ENCODE results near the gene LRSAM1. TPM values are rescaled to one million over a fixed set of nuclear protein-coding genes. Genes with fewer than 3 reads are reported as not detected.

The LRSAM1 gene
- total RNA-seq, 3 donors from 2014 or later, result 11.7 to 21.3 (median 17.9) TPM

GRCh38 chr9:127444921-127445850 is 6.1 kb upstream of the LRSAM1 start:
- intact Hi-C loops (cut with DNase I; ENCODE audit: low total_unique reads), result loop anchor here (10.0 kb wide), 1 partner anchor 1530 kb away; no protein-coding TSS in a partner anchor
- H3K36me3 ChIP-seq, result peaks cover 12% of the 10 kb centered on the region
- peak overlapping the region; percentile 44 to 54 for H3K27ac ChIP-seq
- peaks cover 3 to 7% of the 10 kb centered on the region in 2 donors for H3K9me3 ChIP-seq
- H3K4me3 ChIP-seq, result no peak overlapping the region
- no peaks in the 10 kb centered on the region for H3K27me3 ChIP-seq
- TF ChIP-seq, protein P1, sequence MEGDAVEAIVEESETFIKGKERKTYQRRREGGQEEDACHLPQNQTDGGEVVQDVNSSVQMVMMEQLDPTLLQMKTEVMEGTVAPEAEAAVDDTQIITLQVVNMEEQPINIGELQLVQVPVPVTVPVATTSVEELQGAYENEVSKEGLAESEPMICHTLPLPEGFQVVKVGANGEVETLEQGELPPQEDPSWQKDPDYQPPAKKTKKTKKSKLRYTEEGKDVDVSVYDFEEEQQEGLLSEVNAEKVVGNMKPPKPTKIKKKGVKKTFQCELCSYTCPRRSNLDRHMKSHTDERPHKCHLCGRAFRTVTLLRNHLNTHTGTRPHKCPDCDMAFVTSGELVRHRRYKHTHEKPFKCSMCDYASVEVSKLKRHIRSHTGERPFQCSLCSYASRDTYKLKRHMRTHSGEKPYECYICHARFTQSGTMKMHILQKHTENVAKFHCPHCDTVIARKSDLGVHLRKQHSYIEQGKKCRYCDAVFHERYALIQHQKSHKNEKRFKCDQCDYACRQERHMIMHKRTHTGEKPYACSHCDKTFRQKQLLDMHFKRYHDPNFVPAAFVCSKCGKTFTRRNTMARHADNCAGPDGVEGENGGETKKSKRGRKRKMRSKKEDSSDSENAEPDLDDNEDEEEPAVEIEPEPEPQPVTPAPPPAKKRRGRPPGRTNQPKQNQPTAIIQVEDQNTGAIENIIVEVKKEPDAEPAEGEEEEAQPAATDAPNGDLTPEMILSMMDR (IDR thresholded peaks at IDR 0.05), result no peak
- TF ChIP-seq POLR2AphosphoS5 (IDR thresholded peaks at IDR 0.05), result peak in 1 of 3 donors; percentile 33
- DNase-seq (ENCODE audit: low spot score in 2 of 2), result peak in 1 of 2 donors; percentile 27
- no peaks in the 10 kb centered on the region for H3K4me1 ChIP-seq

- H3K36me3 ChIP-seq, result peaks cover 12% of the 10 kb centered on the region
- intact Hi-C loops (cut with DNase I; ENCODE audit: low total_unique reads), result loop anchor here (10.0 kb wide), 1 partner anchor 1529 kb away; no protein-coding TSS in a partner anchor
Measured at GRCh38 chr9:127445851-127446712, 5.2 kb upstream of the LRSAM1 start.

DNA sequence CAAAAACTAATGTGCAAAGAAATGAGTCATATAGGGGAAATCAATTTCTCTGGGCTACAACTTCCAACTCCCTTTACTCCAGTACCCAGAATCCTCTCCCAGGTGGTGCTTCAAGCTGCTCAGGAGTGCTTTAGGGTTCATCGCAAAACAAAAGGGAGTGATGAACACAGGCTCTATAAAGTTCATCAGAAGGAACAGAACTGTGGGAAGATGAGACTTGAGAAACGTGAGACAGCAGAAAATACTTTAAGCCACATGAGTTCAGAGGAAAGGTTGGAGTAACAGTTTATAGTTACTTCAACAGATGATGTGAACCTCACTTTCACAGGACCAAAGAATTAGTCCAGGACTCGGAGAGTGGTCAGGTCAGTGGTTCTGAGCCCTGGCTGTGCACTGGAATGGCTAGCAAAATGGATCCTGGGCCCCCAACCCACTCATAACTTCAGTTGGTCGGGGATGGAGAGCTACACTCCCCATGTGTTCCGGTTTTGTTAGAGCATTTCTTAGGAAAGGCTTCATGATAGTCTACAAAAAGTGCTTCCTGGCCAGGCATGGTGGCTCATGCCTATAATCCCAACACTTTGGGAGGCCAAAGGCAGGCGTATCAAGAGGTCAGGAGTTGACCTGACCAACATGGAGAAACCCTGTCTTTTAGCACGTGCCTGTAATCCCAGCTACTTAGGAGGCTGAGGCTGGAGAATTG is 4.4 kb upstream of the LRSAM1 start:
- intact Hi-C loops (cut with DNase I; ENCODE audit: low total_unique reads), result loop anchor here (10.0 kb wide), 1 partner anchor 1528 kb away; no protein-coding TSS in a partner anchor
- peaks cover 12% of the 10 kb centered on the region for H3K36me3 ChIP-seq

More at GRCh38 chr9:127445851-127446712, 5.2 kb upstream of the LRSAM1 start:
- H3K27ac ChIP-seq, result peak overlapping the region; percentile 44 to 48
- TF ChIP-seq, protein P1 (IDR thresholded peaks at IDR 0.05), result no peak
- no peak for TF ChIP-seq POLR2AphosphoS5 (IDR thresholded peaks at IDR 0.05)
- no peak for TF ChIP-seq POLR2A (IDR thresholded peaks at IDR 0.05)
- H3K4me3 ChIP-seq, result no peak overlapping the region
- H3K4me1 ChIP-seq, result no peaks in the 10 kb centered on the region
- H3K27me3 ChIP-seq, result no peaks in the 10 kb centered on the region
- peaks cover 3 to 7% of the 10 kb centered on the region in 2 donors for H3K9me3 ChIP-seq
- no peak for DNase-seq (ENCODE audit: low spot score in 2 of 2)

GRCh38 chr9:127447416-127448111 is 3.7 kb upstream of the LRSAM1 start:
- no peak for TF ChIP-seq POLR2AphosphoS5 (IDR thresholded peaks at IDR 0.05)

More for the DNA sequence above, 4.4 kb upstream of the LRSAM1 start:
- DNase-seq (ENCODE audit: low spot score in 2 of 2), result no peak
- Histone ChIP-seq H3K27me3 (no peaks in the 10 kb centered on the region), H3K27ac (peak overlapping the region in 1 of 2 donors; percentile 44), H3K9me3 (peaks cover 3 to 7% of the 10 kb centered on the region in 2 donors), H3K4me1 (no peaks in the 10 kb centered on the region), H3K4me3 (no peak overlapping the region)
- no peak for TF ChIP-seq POLR2A (IDR thresholded peaks at IDR 0.05)

DNA sequence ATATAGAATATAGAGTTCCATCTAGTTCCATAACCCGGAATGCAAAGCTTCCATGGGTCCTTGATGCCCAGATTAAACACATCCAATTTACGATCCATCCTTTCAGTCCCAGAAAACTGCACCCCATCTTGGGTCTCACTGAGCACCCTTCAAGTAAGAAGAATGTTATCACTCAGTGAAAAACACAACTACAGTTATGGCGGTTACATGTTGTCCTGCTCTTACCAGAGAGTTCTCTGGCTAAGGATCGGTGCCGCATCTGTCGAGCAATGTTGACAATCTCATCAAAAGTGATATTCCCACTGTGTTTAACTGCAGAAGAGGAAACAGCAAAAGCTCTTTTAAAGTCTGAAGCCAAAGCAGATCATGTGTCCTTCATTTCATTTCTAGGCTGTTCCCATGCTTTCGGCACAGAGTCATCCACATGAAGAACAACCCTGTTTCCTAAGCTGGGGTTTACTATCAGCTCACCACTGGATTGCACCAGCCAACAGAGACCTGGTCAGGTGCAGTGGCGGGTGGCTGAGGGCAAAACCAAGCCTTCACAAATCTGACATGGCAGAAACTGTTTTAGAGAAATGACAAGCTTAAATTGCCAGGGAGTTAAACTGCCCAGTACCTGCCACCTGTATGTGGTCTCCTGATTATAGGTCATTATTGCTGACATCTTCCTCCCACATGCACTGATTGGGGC is 3.1 kb upstream of the LRSAM1 start:
- Histone ChIP-seq H3K36me3 (peaks cover 12% of the 10 kb centered on the region), H3K4me3 (peak overlapping the region in 1 of 3 donors; percentile 81)
- no peak for DNase-seq (ENCODE audit: low spot score in 2 of 2)

More at GRCh38 chr9:127447416-127448111, 3.7 kb upstream of the LRSAM1 start:
- DNase-seq (ENCODE audit: low spot score in 2 of 2), result no peak
- Histone ChIP-seq H3K4me3 (no peak overlapping the region), H3K36me3 (peaks cover 12% of the 10 kb centered on the region), H3K4me1 (peaks cover 0 to 2% of the 10 kb centered on the region in 2 donors), H3K27me3 (no peaks in the 10 kb centered on the region), H3K27ac (peak overlapping the region in 1 of 2 donors; percentile 17), H3K9me3 (peaks cover 3 to 7% of the 10 kb centered on the region in 2 donors)
- intact Hi-C loops (cut with DNase I; ENCODE audit: low total_unique reads), result loop anchor here (10.0 kb wide), 1 partner anchor 1527 kb away; no protein-coding TSS in a partner anchor

More for the DNA sequence above, 3.1 kb upstream of the LRSAM1 start:
- TF ChIP-seq, protein P1 (IDR thresholded peaks at IDR 0.05), result no peak
- no peak for TF ChIP-seq POLR2AphosphoS5 (IDR thresholded peaks at IDR 0.05)
- intact Hi-C loops (cut with DNase I; ENCODE audit: low total_unique reads), result loop anchor here (10.0 kb wide), 1 partner anchor 1527 kb away; no protein-coding TSS in a partner anchor
- Histone ChIP-seq H3K9me3 (peaks cover 0 to 3% of the 10 kb centered on the region in 2 donors), H3K4me1 (peaks cover 0 to 5% of the 10 kb centered on the region in 2 donors), H3K27ac (peak overlapping the region; percentile 4 to 97), H3K27me3 (no peaks in the 10 kb centered on the region)

Measured in breast epithelium (tissue), 4 donors.